ENCODE data around the gene GAB2.

GAB2 gene

GRCh38 chr11:78197816-78198215, 219.8 kb downstream of the GAB2 start:
- no peak overlapping the region for H3K4me3 ChIP-seq (ENCODE audit: low read depth, low read length)
- no peaks in the 10 kb centered on the region for H3K9me3 ChIP-seq (ENCODE audit: control insufficient read depth, insufficient read depth, low read length)
- H3K4me1 ChIP-seq (ENCODE audit: control insufficient read depth, insufficient read depth, low read length), result no peaks in the 10 kb centered on the region
- H3K9ac ChIP-seq (ENCODE audit: low read depth, low read length), result no peak overlapping the region
- no peaks in the 10 kb centered on the region for H3K27me3 ChIP-seq (ENCODE audit: control insufficient read depth, insufficient read depth, low read length)
- no peaks in the 10 kb centered on the region for H3K36me3 ChIP-seq (ENCODE audit: control insufficient read depth, insufficient read depth, low read length)

- H3K4me1 ChIP-seq (ENCODE audit: control insufficient read depth, insufficient read depth, low read length), result no peaks in the 10 kb centered on the region
- H3K27me3 ChIP-seq (ENCODE audit: control insufficient read depth, insufficient read depth, low read length), result no peaks in the 10 kb centered on the region
- no peak overlapping the region for H3K4me3 ChIP-seq (ENCODE audit: low read depth, low read length)
- H3K36me3 ChIP-seq (ENCODE audit: control insufficient read depth, insufficient read depth, low read length), result no peaks in the 10 kb centered on the region
- H3K9me3 ChIP-seq (ENCODE audit: control insufficient read depth, insufficient read depth, low read length), result no peaks in the 10 kb centered on the region
- no peak overlapping the region for H3K9ac ChIP-seq (ENCODE audit: low read depth, low read length)
Measured at GRCh38 chr11:78196661-78197091, 220.9 kb downstream of the GAB2 start.

GRCh38 chr11:78195917-78196560, 221.6 kb downstream of the GAB2 start:
- Histone ChIP-seq H3K27me3 (ENCODE audit: control insufficient read depth, insufficient read depth, low read length) (no peaks in the 10 kb centered on the region), H3K4me1 (ENCODE audit: control insufficient read depth, insufficient read depth, low read length) (no peaks in the 10 kb centered on the region), H3K36me3 (ENCODE audit: control insufficient read depth, insufficient read depth, low read length) (no peaks in the 10 kb centered on the region), H3K9me3 (ENCODE audit: control insufficient read depth, insufficient read depth, low read length) (no peaks in the 10 kb centered on the region), H3K4me3 (ENCODE audit: low read depth, low read length) (no peak overlapping the region), H3K9ac (ENCODE audit: low read depth, low read length) (no peak overlapping the region)

GRCh38 chr11:78194490-78194889, 223.1 kb downstream of the GAB2 start:
- H3K36me3 ChIP-seq (ENCODE audit: control insufficient read depth, insufficient read depth, low read length), result no peaks in the 10 kb centered on the region
- no peak overlapping the region for H3K4me3 ChIP-seq (ENCODE audit: low read depth, low read length)
- no peaks in the 10 kb centered on the region for H3K9me3 ChIP-seq (ENCODE audit: control insufficient read depth, insufficient read depth, low read length)
- no peak overlapping the region for H3K9ac ChIP-seq (ENCODE audit: low read depth, low read length)
- no peaks in the 10 kb centered on the region for H3K27me3 ChIP-seq (ENCODE audit: control insufficient read depth, insufficient read depth, low read length)
- no peaks in the 10 kb centered on the region for H3K4me1 ChIP-seq (ENCODE audit: control insufficient read depth, insufficient read depth, low read length)

- Histone ChIP-seq H3K4me1 (ENCODE audit: control insufficient read depth, insufficient read depth, low read length) (no peaks in the 10 kb centered on the region), H3K4me3 (ENCODE audit: low read depth, low read length) (no peak overlapping the region), H3K36me3 (ENCODE audit: control insufficient read depth, insufficient read depth, low read length) (no peaks in the 10 kb centered on the region), H3K9ac (ENCODE audit: low read depth, low read length) (no peak overlapping the region), H3K27me3 (ENCODE audit: control insufficient read depth, insufficient read depth, low read length) (no peaks in the 10 kb centered on the region), H3K9me3 (ENCODE audit: control insufficient read depth, insufficient read depth, low read length) (no peaks in the 10 kb centered on the region)
Measured at GRCh38 chr11:78193806-78194205, 223.8 kb downstream of the GAB2 start.

GRCh38 chr11:78192911-78193351, 224.7 kb downstream of the GAB2 start:
- Histone ChIP-seq H3K4me1 (ENCODE audit: control insufficient read depth, insufficient read depth, low read length) (no peaks in the 10 kb centered on the region), H3K4me3 (ENCODE audit: low read depth, low read length) (no peak overlapping the region), H3K36me3 (ENCODE audit: control insufficient read depth, insufficient read depth, low read length) (no peaks in the 10 kb centered on the region), H3K27me3 (ENCODE audit: control insufficient read depth, insufficient read depth, low read length) (no peaks in the 10 kb centered on the region), H3K9me3 (ENCODE audit: control insufficient read depth, insufficient read depth, low read length) (no peaks in the 10 kb centered on the region), H3K9ac (ENCODE audit: low read depth, low read length) (no peak overlapping the region)

- H3K9me3 ChIP-seq (ENCODE audit: control insufficient read depth, insufficient read depth, low read length), result no peaks in the 10 kb centered on the region
- H3K36me3 ChIP-seq (ENCODE audit: control insufficient read depth, insufficient read depth, low read length), result no peaks in the 10 kb centered on the region
- no peak overlapping the region for H3K9ac ChIP-seq (ENCODE audit: low read depth, low read length)
- peaks cover 4% of the 10 kb centered on the region for H3K4me1 ChIP-seq (ENCODE audit: control insufficient read depth, insufficient read depth, low read length)
- peaks cover 3% of the 10 kb centered on the region for H3K27me3 ChIP-seq (ENCODE audit: control insufficient read depth, insufficient read depth, low read length)
- H3K4me3 ChIP-seq (ENCODE audit: low read depth, low read length), result no peak overlapping the region
Measured at GRCh38 chr11:78192223-78192719, 225.3 kb downstream of the GAB2 start.

GRCh38 chr11:78190871-78191538, 226.6 kb downstream of the GAB2 start:
- Histone ChIP-seq H3K9ac (ENCODE audit: low read depth, low read length) (no peak overlapping the region), H3K27me3 (ENCODE audit: control insufficient read depth, insufficient read depth, low read length) (peaks cover 8% of the 10 kb centered on the region), H3K9me3 (ENCODE audit: control insufficient read depth, insufficient read depth, low read length) (no peaks in the 10 kb centered on the region), H3K4me3 (ENCODE audit: low read depth, low read length) (no peak overlapping the region), H3K4me1 (ENCODE audit: control insufficient read depth, insufficient read depth, low read length) (peaks cover 4% of the 10 kb centered on the region), H3K36me3 (ENCODE audit: control insufficient read depth, insufficient read depth, low read length) (no peaks in the 10 kb centered on the region)

- H3K4me1 ChIP-seq (ENCODE audit: control insufficient read depth, insufficient read depth, low read length), result peaks cover 4% of the 10 kb centered on the region
- no peaks in the 10 kb centered on the region for H3K9me3 ChIP-seq (ENCODE audit: control insufficient read depth, insufficient read depth, low read length)
- no peaks in the 10 kb centered on the region for H3K36me3 ChIP-seq (ENCODE audit: control insufficient read depth, insufficient read depth, low read length)
- H3K27me3 ChIP-seq (ENCODE audit: control insufficient read depth, insufficient read depth, low read length), result peaks cover 8% of the 10 kb centered on the region
- H3K9ac ChIP-seq (ENCODE audit: low read depth, low read length), result no peak overlapping the region
- no peak overlapping the region for H3K4me3 ChIP-seq (ENCODE audit: low read depth, low read length)
Measured at GRCh38 chr11:78190374-78190773, 227.2 kb downstream of the GAB2 start.

- H3K4me3 ChIP-seq (ENCODE audit: low read depth, low read length), result no peak overlapping the region
Measured at GRCh38 chr11:78189851-78190250, 227.8 kb downstream of the GAB2 start.

GRCh38 chr11:78189174-78189724, 228.4 kb downstream of the GAB2 start:
- peaks cover 4% of the 10 kb centered on the region for H3K4me1 ChIP-seq (ENCODE audit: control insufficient read depth, insufficient read depth, low read length)
- H3K9me3 ChIP-seq (ENCODE audit: control insufficient read depth, insufficient read depth, low read length), result no peaks in the 10 kb centered on the region
- H3K27me3 ChIP-seq (ENCODE audit: control insufficient read depth, insufficient read depth, low read length), result peaks cover 8% of the 10 kb centered on the region
- H3K36me3 ChIP-seq (ENCODE audit: control insufficient read depth, insufficient read depth, low read length), result no peaks in the 10 kb centered on the region
- H3K4me3 ChIP-seq (ENCODE audit: low read depth, low read length), result peak overlapping the region; percentile 86
- no peak overlapping the region for H3K9ac ChIP-seq (ENCODE audit: low read depth, low read length)

More at GRCh38 chr11:78189851-78190250, 227.8 kb downstream of the GAB2 start:
- Histone ChIP-seq H3K36me3 (ENCODE audit: control insufficient read depth, insufficient read depth, low read length) (no peaks in the 10 kb centered on the region), H3K4me1 (ENCODE audit: control insufficient read depth, insufficient read depth, low read length) (peaks cover 4% of the 10 kb centered on the region), H3K9ac (ENCODE audit: low read depth, low read length) (no peak overlapping the region), H3K9me3 (ENCODE audit: control insufficient read depth, insufficient read depth, low read length) (no peaks in the 10 kb centered on the region), H3K27me3 (ENCODE audit: control insufficient read depth, insufficient read depth, low read length) (peaks cover 8% of the 10 kb centered on the region)

Measured in iPS-15b (cell line).